IMR-90 (cell line): ENCODE results near the gene FOXO1. TPM values are rescaled to one million over a fixed set of nuclear protein-coding genes. Genes with fewer than 3 reads are reported as not detected.

Source experiments
- ATAC-seq: fragments of 200-7000 bp; cut with Tn5 transposase; 2 replicates; pipeline ENCODE4 v1.9.1; 2020; ENCODE audit warnings: low read depth, mild to moderate bottlenecking, moderate library complexity
- BruUV-seq: library from RNA; stranded (reverse); fragments of 400-500 nt; replicated peaks from 2 replicates; lab custom pipeline; 2021; lab: Mats Ljungman, UMichigan
- CTCF ChIA-PET: fragments of 300-600 bp; formaldehyde crosslinking; extraction: SDS; loops from one replicate; lab custom pipeline; 2021; ENCODE audit warnings: antibody characterized with exemption; lab: Yijun Ruan, JAX
- POLR2A ChIA-PET: fragments of 300-600 bp; sonication (Branson Sonifier 250); formaldehyde crosslinking; loops from one replicate; lab custom pipeline; 2022; ENCODE audit warnings: antibody characterized with exemption; ENCODE audit not compliant: unreplicated experiment; lab: Charles Lee
- DNase-seq: peaks from one replicate; pipeline ENCODE4 v3.0.0; 2013
- H2AFZ ChIP-seq: replicated peaks from 2 replicates; pipeline ENCODE3; 2013; ENCODE audit warnings: low read length, mild to moderate bottlenecking; ENCODE audit not compliant: poor library complexity
- H2AK5ac ChIP-seq: 2 replicates; pipeline ENCODE4 v1.6.1; 2013; ENCODE audit warnings: low read depth, low read length, inconsistent platforms
- H2AK9ac ChIP-seq: replicated peaks from 2 replicates; pipeline ENCODE3; 2013; ENCODE audit warnings: mild to moderate bottlenecking, low read depth, low read length, moderate library complexity; ENCODE audit not compliant: poor library complexity
- H2BK120ac ChIP-seq: 2 replicates; pipeline ENCODE4 v1.6.1; 2013; ENCODE audit warnings: low read depth, low read length, inconsistent platforms
- H2BK15ac ChIP-seq: 3 replicates; pipeline ENCODE4 v1.6.1; 2013; ENCODE audit warnings: low read depth, low read length, inconsistent platforms
- H2BK20ac ChIP-seq: 2 replicates; pipeline ENCODE4 v1.6.1; 2013; ENCODE audit warnings: low read depth, mild to moderate bottlenecking, inconsistent platforms, low read length, moderate library complexity
- H2BK5ac ChIP-seq: 2 replicates; pipeline ENCODE4 v1.6.1; 2013; ENCODE audit warnings: mild to moderate bottlenecking, low read depth, low read length, inconsistent platforms; ENCODE audit not compliant: poor library complexity, severe bottlenecking
- H3K14ac ChIP-seq: replicated peaks from 2 replicates; pipeline ENCODE4 v1.6.1; 2013; ENCODE audit warnings: low read depth, low read length, inconsistent platforms
- H3K18ac ChIP-seq: 2 replicates; pipeline ENCODE4 v1.6.1; 2013; ENCODE audit warnings: low read depth, low read length, control low read depth
- H3K23ac ChIP-seq: 2 replicates; pipeline ENCODE4 v1.6.1; 2013; ENCODE audit warnings: low read depth, low read length, inconsistent platforms
- H3K27ac ChIP-seq: 2 replicates; pipeline ENCODE4 v1.5.1; 2013; ENCODE audit warnings: mild to moderate bottlenecking, control low read depth, low read length; ENCODE audit not compliant: insufficient read depth
- H3K27me3 ChIP-seq: 2 replicates; pipeline ENCODE4 v1.6.1; 2013; ENCODE audit warnings: low read length; ENCODE audit not compliant: control insufficient read depth, insufficient read depth
- H3K36me3 ChIP-seq: 2 replicates; pipeline ENCODE4 v1.6.1; 2013; ENCODE audit warnings: low read length, mixed read lengths; ENCODE audit not compliant: control insufficient read depth, insufficient read depth
- H3K4ac ChIP-seq: 2 replicates; pipeline ENCODE4 v1.6.1; 2013; ENCODE audit warnings: low read depth, low read length, inconsistent platforms
- H3K4me1 ChIP-seq: 2 replicates; pipeline ENCODE4 v1.6.1; 2013; ENCODE audit warnings: low read length, mixed read lengths; ENCODE audit not compliant: control insufficient read depth, insufficient read depth
- H3K4me2 ChIP-seq: 2 replicates; pipeline ENCODE4 v1.6.1; 2013; ENCODE audit warnings: low read depth, mild to moderate bottlenecking, control low read depth, low read length, moderate library complexity
- H3K4me3 ChIP-seq: 2 replicates; pipeline ENCODE4 v1.5.1; 2013; ENCODE audit warnings: low read depth, mild to moderate bottlenecking, control low read depth, low read length, moderate library complexity; ENCODE audit not compliant: insufficient read depth
- H3K56ac ChIP-seq: 2 replicates; pipeline ENCODE4 v1.6.1; 2013; ENCODE audit warnings: low read length, inconsistent platforms; ENCODE audit not compliant: insufficient read depth; ENCODE audit errors: extremely low read depth
- H3K79me1 ChIP-seq, 2 experiments: 2 replicates each; pipeline ENCODE4 v1.6.1; 2013; ENCODE audit warnings: low read length in 2 of 2, inconsistent platforms in 1 of 2, low read depth in 1 of 2
- H3K9ac ChIP-seq: 2 replicates; pipeline ENCODE4 v1.6.1; 2013; ENCODE audit warnings: low read depth, low read length, control low read depth
- H3K9me1 ChIP-seq: 2 replicates; pipeline ENCODE4 v1.6.1; 2013; ENCODE audit warnings: low read length, inconsistent platforms; ENCODE audit not compliant: insufficient read depth
- H3K9me3 ChIP-seq: 2 replicates; pipeline ENCODE4 v1.6.1; 2013; ENCODE audit warnings: low read length; ENCODE audit not compliant: control insufficient read depth, insufficient read depth
- H4K20me1 ChIP-seq: 2 replicates; pipeline ENCODE4 v1.6.1; 2013; ENCODE audit warnings: low read length, inconsistent platforms; ENCODE audit not compliant: insufficient read depth
- H4K5ac ChIP-seq: 2 replicates; pipeline ENCODE4 v1.6.1; 2013; ENCODE audit warnings: mild to moderate bottlenecking, low read depth, low read length, control low read depth
- H4K8ac ChIP-seq, 2 experiments: 2 replicates each; pipeline ENCODE4 v1.6.1; 2013; ENCODE audit warnings: low read depth in 2 of 2, low read length in 2 of 2, control low read depth in 1 of 2, inconsistent platforms in 1 of 2
- H4K91ac ChIP-seq: 2 replicates; pipeline ENCODE4 v1.6.1; 2013; ENCODE audit warnings: low read depth, low read length, inconsistent platforms; ENCODE audit not compliant: insufficient read depth
- BHLHE40 ChIP-seq: fragments of 150-350 bp; IDR thresholded peaks from 2 replicates; pipeline ENCODE4 v1.6.1; 2016; ENCODE audit warnings: mild to moderate bottlenecking, low read depth, low read length
- CEBPB ChIP-seq: IDR thresholded peaks from 2 replicates; pipeline ENCODE4 v1.6.1; 2012; ENCODE audit warnings: low read depth, low read length, improper control_type of control experiment
- CHD1 ChIP-seq: IDR thresholded peaks from 2 replicates; pipeline ENCODE4 v1.6.1; 2012; ENCODE audit warnings: low read depth, low read length, improper control_type of control experiment
- CTCF ChIP-seq: conservative IDR thresholded peaks from 2 replicates; pipeline ENCODE4 v1.5.1; 2012; ENCODE audit warnings: mild to moderate bottlenecking, low read depth, low read length, improper control_type of control experiment
- ELK1 ChIP-seq: fragments of 150-350 bp; IDR thresholded peaks from 2 replicates; pipeline ENCODE4 v1.6.1; 2016; ENCODE audit warnings: low read depth, mild to moderate bottlenecking, low read length, moderate library complexity, borderline replicate concordance
- FOS ChIP-seq: fragments of 150-350 bp; IDR thresholded peaks from 2 replicates; pipeline ENCODE4 v1.6.1; 2016; ENCODE audit warnings: low read depth, low read length
- MAFK ChIP-seq: IDR thresholded peaks from 2 replicates; pipeline ENCODE4 v1.6.1; 2012; ENCODE audit warnings: low read depth, low read length, improper control_type of control experiment
- MAZ ChIP-seq: IDR thresholded peaks from 2 replicates; pipeline ENCODE4 v1.6.1; 2012; ENCODE audit warnings: low read depth, mild to moderate bottlenecking, low read length, improper control_type of control experiment, moderate library complexity, borderline replicate concordance
- MXI1 ChIP-seq: IDR thresholded peaks from 2 replicates; pipeline ENCODE4 v1.6.1; 2012; ENCODE audit warnings: low read depth, mild to moderate bottlenecking, low read length, moderate library complexity, borderline replicate concordance
- NFE2L2 ChIP-seq: fragments of 150-350 bp; IDR thresholded peaks from 2 replicates; pipeline ENCODE4 v1.6.1; 2016; ENCODE audit warnings: low read depth, mild to moderate bottlenecking, low read length
- POLR2A ChIP-seq: IDR thresholded peaks from 2 replicates; pipeline ENCODE4 v1.6.1; 2012; ENCODE audit warnings: mild to moderate bottlenecking, low read depth, low read length
- RAD21 ChIP-seq: IDR thresholded peaks from 2 replicates; pipeline ENCODE4 v1.6.1; 2012; ENCODE audit warnings: low read length, improper control_type of control experiment
- RCOR1 ChIP-seq: IDR thresholded peaks from 2 replicates; pipeline ENCODE4 v1.6.1; 2012; ENCODE audit warnings: mild to moderate bottlenecking, low read length, improper control_type of control experiment; ENCODE audit not compliant: insufficient replicate concordance
- RFX5 ChIP-seq: IDR thresholded peaks from 2 replicates; pipeline ENCODE4 v1.8.0; 2012; ENCODE audit warnings: low read depth, mild to moderate bottlenecking, low read length, moderate library complexity
- SMC3 ChIP-seq: fragments of 150-350 bp; IDR thresholded peaks from 2 replicates; pipeline ENCODE4 v1.6.1; 2016; ENCODE audit warnings: low read depth, mild to moderate bottlenecking, antibody characterized with exemption, low read length, moderate library complexity
- USF2 ChIP-seq: fragments of 150-350 bp; IDR thresholded peaks from 2 replicates; pipeline ENCODE4 v1.6.1; 2017; ENCODE audit warnings: mild to moderate bottlenecking, antibody characterized with exemption, low read length, low read depth
- WGBS, 2 experiments: methylation state at CpG; one replicate each; pipeline versions ENCODE4 v1.1.5 to v1.1.7; 2013; ENCODE audit warnings: missing lambda C conversion rate in 2 of 2; ENCODE audit not compliant: insufficient read length in 1 of 2; ENCODE audit errors: extremely low coverage in 2 of 2; 5-methylcytosine and 5-hydroxymethylcytosine counted together
- dilution Hi-C: fragments of 300-500 bp; cut with HindIII; formaldehyde crosslinking; loops from one replicate; pipeline ENCODE4 v1.14.3; 2018; ENCODE audit warnings: low sequenced_read_pairs; ENCODE audit not compliant: unreplicated experiment
- in situ Hi-C: fragments of 300-500 bp; cut with MboI; formaldehyde crosslinking; loops from 3 replicates; pipeline ENCODE4 v1.14.3; 2019; ENCODE audit warnings: low sequenced_read_pairs, inconsistent platforms, mixed read lengths
- intact Hi-C: fragments of 100-400 bp; cut with micrococcal nuclease; formaldehyde crosslinking; loops from 2 replicates; pipeline ENCODE4 v1.10.0; 2022
- polyA plus RNA-seq, 3 experiments: library from polyadenylated mRNA; depleted of rRNA; stranded (reverse); fragments of >200 nt; gene quantifications; 2 replicates each; pipeline ENCODE4 v1.2.3, GENCODE V29; 2012; ENCODE audit warnings: low replicate concordance in 1 of 3
- total RNA-seq: library from RNA; depleted of rRNA; stranded (reverse); fragments of >200 nt; gene quantifications from 2 replicates; pipeline ENCODE4 v1.2.3, GENCODE V29; 2012

Gene FOXO1
- total and polyA plus RNA-seq, 2 of the 4 experiments (the other 2 are of a cell fraction): 0.12 to 0.18 TPM

GRCh38 chr13:40533072-40533471 is 133.4 kb downstream of the FOXO1 start:
- Histone ChIP-seq H3K79me1 (no peaks in the 10 kb centered on the region), H3K56ac (no peak overlapping the region), H3K4me1 (no peaks in the 10 kb centered on the region), H4K5ac (no peak overlapping the region), H3K9me1 (no peaks in the 10 kb centered on the region), H3K4me2 (no peak overlapping the region), H3K9me3 (no peaks in the 10 kb centered on the region), H4K20me1 (no peaks in the 10 kb centered on the region), H2AK5ac (no peak overlapping the region), H3K4me3 (no peak overlapping the region), H3K18ac (no peak overlapping the region), H3K23ac (no peak overlapping the region), H3K27ac (no peak overlapping the region), H2BK20ac (no peak overlapping the region), H3K36me3 (no peaks in the 10 kb centered on the region), H3K9ac (no peak overlapping the region), H2BK15ac (no peak overlapping the region), H2BK120ac (no peak overlapping the region), H2AFZ (no peak overlapping the region), H4K8ac (no peak overlapping the region), H3K14ac (no peak overlapping the region), H2BK5ac (no peak overlapping the region), H3K4ac (no peak overlapping the region), H2AK9ac (no peak overlapping the region), H3K27me3 (no peaks in the 10 kb centered on the region), H4K91ac (no peak overlapping the region)
- DNase-seq (no peak), ATAC-seq (no peak)
- intact Hi-C loops: no loop called here
- ChIA-PET POLR2A (no interaction called here), CTCF (no interaction called here)
- dilution Hi-C loops: no loop called here
- no CpG with 5 or more reads among the region's 8 CpGs for WGBS, 2 experiments
- no TSS peak for BruUV-seq
- in situ Hi-C loops: no loop called here
- TF ChIP-seq ELK1 (no peak), RCOR1 (no peak), MXI1 (no peak), USF2 (no peak), SMC3 (no peak), NFE2L2 (no peak), RFX5 (no peak), MAZ (no peak), CHD1 (no peak), FOS (no peak), POLR2A (no peak), RAD21 (no peak), CEBPB (no peak), CTCF (no peak), MAFK (no peak), BHLHE40 (no peak)
